HG03045 (cell line): ENCODE data around the gene MSRB3.
A peak's percentile ranks its signal among the peaks of the same experiment; 100 is the strongest.

Source experiments
- ATAC-seq: cut with Tn5 transposase; IDR thresholded peaks from one replicate; pipeline ENCODE4 v1.9.1; 2021; ENCODE audit warnings: mild to moderate bottlenecking, moderate library complexity; ENCODE audit not compliant: unreplicated experiment

Gene MSRB3

GRCh38 chr12:65278576-65279368 lies at the start of gene MSRB3:
MSRB3 (plus strand) TSS chr12:65278683; CDS start chr12:65308580, 29,897 bp downstream.
- peak; percentile 51 for ATAC-seq

- no peak for ATAC-seq
These were observed 49.0 kb upstream of the MSRB3 start for GRCh38 chr12:65229441-65229840.

- ATAC-seq: no peak
These were observed 45.9 kb upstream of the MSRB3 start for GRCh38 chr12:65232476-65233077.

- no peak for ATAC-seq
These were observed 41.3 kb upstream of the MSRB3 start for GRCh38 chr12:65237153-65237552.

GRCh38 chr12:65238609-65239008 lies 39.9 kb upstream of the MSRB3 start:
- ATAC-seq: no peak

GRCh38 chr12:65248656-65249633 lies 29.5 kb upstream of the MSRB3 start:
- ATAC-seq: no peak

- ATAC-seq: no peak
These were observed 26.0 kb upstream of the MSRB3 start for GRCh38 chr12:65252515-65252914.

GRCh38 chr12:65257986-65258385 lies 20.5 kb upstream of the MSRB3 start:
- no peak for ATAC-seq

GRCh38 chr12:65259501-65259900 lies 19.0 kb upstream of the MSRB3 start:
- no peak for ATAC-seq

GRCh38 chr12:65263777-65264176 lies 14.7 kb upstream of the MSRB3 start:
- ATAC-seq: no peak

- ATAC-seq: no peak
These were observed 12.1 kb upstream of the MSRB3 start for GRCh38 chr12:65266408-65266807.

GRCh38 chr12:65269603-65270002 lies 8.9 kb upstream of the MSRB3 start:
- ATAC-seq: no peak

GRCh38 chr12:65274602-65275272 lies 3.7 kb upstream of the MSRB3 start:
- ATAC-seq: no peak

- ATAC-seq: no peak
These were observed 2.9 kb upstream of the MSRB3 start for GRCh38 chr12:65275627-65276026.

- ATAC-seq: no peak
These were observed 1.5 kb upstream of the MSRB3 start for GRCh38 chr12:65276916-65277530.

GRCh38 chr12:65277994-65278575 lies 398 bp upstream of the MSRB3 start:
- peak; percentile 9 for ATAC-seq

GRCh38 chr12:65279369-65280112 lies 1.1 kb downstream of the MSRB3 start:
- ATAC-seq: no peak

GRCh38 chr12:65280306-65280705 lies 1.8 kb downstream of the MSRB3 start:
- ATAC-seq: no peak

GRCh38 chr12:65282840-65283239 lies 4.4 kb downstream of the MSRB3 start:
- ATAC-seq: no peak
